HUES48 (cell line): ENCODE results near the gene HNRNPM.
A peak's percentile ranks its signal among the peaks of the same experiment; 100 is the strongest.
"Not testable (repeated sequence)": the region's sequence is repeated elsewhere in the genome, so short reads cannot be mapped to it uniquely, and the experiment has no call there.

ENCODE experiments used
- H3K27ac ChIP-seq: one replicate; pipeline ENCODE4 v1.7.0; 2013; ENCODE audit warnings: low read depth, low read length, inconsistent platforms
- H3K27me3 ChIP-seq: 2 replicates; pipeline ENCODE4 v1.6.1; 2013; ENCODE audit warnings: mild to moderate bottlenecking, low read length; ENCODE audit not compliant: control insufficient read depth, insufficient read depth
- H3K36me3 ChIP-seq: 2 replicates; pipeline ENCODE4 v1.6.1; 2013; ENCODE audit warnings: low read length; ENCODE audit not compliant: control insufficient read depth, insufficient read depth
- H3K4me1 ChIP-seq: 2 replicates; pipeline ENCODE4 v1.6.1; 2013; ENCODE audit warnings: mild to moderate bottlenecking, low read length; ENCODE audit not compliant: control insufficient read depth, insufficient read depth
- H3K4me3 ChIP-seq: 2 replicates; pipeline ENCODE4 v1.5.1; 2013; ENCODE audit warnings: mild to moderate bottlenecking, low read depth, low read length
- H3K9ac ChIP-seq: 2 replicates; pipeline ENCODE4 v1.6.1; 2013; ENCODE audit warnings: mild to moderate bottlenecking, low read depth, low read length, moderate library complexity
- H3K9me3 ChIP-seq: 2 replicates; pipeline ENCODE4 v1.6.1; 2013; ENCODE audit warnings: low read length; ENCODE audit not compliant: control insufficient read depth, insufficient read depth

The HNRNPM gene

DNA sequence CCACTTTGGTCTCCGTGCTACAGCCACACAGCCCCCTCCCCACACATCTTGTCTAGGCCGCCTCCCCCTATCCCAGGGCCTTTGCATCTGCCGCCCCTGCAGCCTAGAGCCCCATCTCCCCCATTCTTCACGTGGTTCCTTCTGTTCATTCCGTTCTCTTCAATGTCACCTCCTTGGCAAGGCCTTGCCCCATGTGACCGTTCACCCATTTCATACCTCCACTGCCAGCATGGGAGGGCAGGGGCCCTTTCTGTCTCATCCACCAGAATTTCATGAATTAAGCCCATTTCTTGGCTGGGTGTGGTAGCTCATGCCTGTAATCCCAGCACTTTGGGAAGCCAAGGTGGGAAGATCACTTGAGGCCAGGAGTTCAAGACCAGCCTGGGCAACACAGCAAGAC lies 15.7 kb upstream of the HNRNPM start:
- Histone ChIP-seq H3K27ac (no peak overlapping the region), H3K9ac (no peak overlapping the region), H3K4me3 (no peak overlapping the region), H3K27me3 (no peaks in the 10 kb centered on the region), H3K9me3 (no peaks in the 10 kb centered on the region), H3K4me1 (no peaks in the 10 kb centered on the region), H3K36me3 (no peaks in the 10 kb centered on the region; the same call in 1 of the 2 replicates)

- no peaks in the 10 kb centered on the region for H3K9me3 ChIP-seq
- no peak overlapping the region for H3K4me3 ChIP-seq
- no peak overlapping the region for H3K9ac ChIP-seq
- H3K27me3 ChIP-seq: no peaks in the 10 kb centered on the region
- H3K27ac ChIP-seq: no peak overlapping the region
- H3K4me1 ChIP-seq: no peaks in the 10 kb centered on the region
- H3K36me3 ChIP-seq: no peaks in the 10 kb centered on the region
Measured at GRCh38 chr19:8429826-8430225, 14.9 kb upstream of the HNRNPM start.

GRCh38 chr19:8430650-8431049 lies 14.1 kb upstream of the HNRNPM start:
- H3K36me3 ChIP-seq: no peaks in the 10 kb centered on the region
- no peak overlapping the region for H3K4me3 ChIP-seq
- no peak overlapping the region for H3K27ac ChIP-seq
- H3K27me3 ChIP-seq: no peaks in the 10 kb centered on the region
- H3K9me3 ChIP-seq: no peaks in the 10 kb centered on the region
- no peak overlapping the region for H3K9ac ChIP-seq
- no peaks in the 10 kb centered on the region for H3K4me1 ChIP-seq

DNA sequence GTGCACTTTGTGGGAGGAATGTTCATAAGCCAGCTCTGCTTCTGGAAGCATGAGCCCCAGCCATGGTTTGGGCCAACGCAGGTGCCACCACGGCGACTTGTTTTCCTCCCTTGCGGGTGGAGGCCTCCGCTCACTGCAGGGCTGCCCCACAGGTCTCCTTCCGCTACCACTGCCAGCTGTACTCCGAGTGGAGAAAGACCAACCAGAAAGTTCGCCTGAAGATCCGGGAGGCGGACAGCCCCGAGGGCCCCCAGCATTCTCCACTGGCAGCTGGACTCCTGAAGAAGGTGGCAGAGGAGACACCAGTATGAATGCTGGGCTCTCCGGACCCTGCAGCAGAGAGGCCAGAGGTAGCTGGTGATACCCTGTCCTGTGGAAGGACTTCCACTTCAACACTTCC lies 6.5 kb upstream of the HNRNPM start:
- no peak overlapping the region for H3K9ac ChIP-seq
- peaks cover 6% of the 10 kb centered on the region; the same call in 1 of the 2 replicates for H3K4me1 ChIP-seq
- H3K27ac ChIP-seq: no peak overlapping the region
- no peaks in the 10 kb centered on the region for H3K9me3 ChIP-seq
- no peaks in the 10 kb centered on the region for H3K27me3 ChIP-seq
- no peaks in the 10 kb centered on the region; the same call in 1 of the 2 replicates for H3K36me3 ChIP-seq
- no peak overlapping the region for H3K4me3 ChIP-seq

- peaks cover 12% of the 10 kb centered on the region for H3K4me1 ChIP-seq
- H3K4me3 ChIP-seq: no peak overlapping the region
- no peaks in the 10 kb centered on the region for H3K9me3 ChIP-seq
- H3K36me3 ChIP-seq: peaks cover 6% of the 10 kb centered on the region
- no peak overlapping the region; the same call in 1 of the 2 replicates for H3K9ac ChIP-seq
- H3K27me3 ChIP-seq: no peaks in the 10 kb centered on the region
- peak overlapping the region; percentile 64 for H3K27ac ChIP-seq
Measured at GRCh38 chr19:8441725-8442544, 2.8 kb upstream of the HNRNPM start.

- Histone ChIP-seq H3K27ac (peak overlapping the region; percentile 93), H3K4me3 (peak overlapping the region; percentile 92), H3K36me3 (peaks cover 16% of the 10 kb centered on the region), H3K9ac (peak overlapping the region; percentile 88), H3K4me1 (peaks cover 30% of the 10 kb centered on the region)
- H3K27me3 ChIP-seq, H3K9me3 ChIP-seq: not testable (repeated sequence)
Measured at GRCh38 chr19:8444140-8444676, 567 bp upstream of the HNRNPM start.

DNA sequence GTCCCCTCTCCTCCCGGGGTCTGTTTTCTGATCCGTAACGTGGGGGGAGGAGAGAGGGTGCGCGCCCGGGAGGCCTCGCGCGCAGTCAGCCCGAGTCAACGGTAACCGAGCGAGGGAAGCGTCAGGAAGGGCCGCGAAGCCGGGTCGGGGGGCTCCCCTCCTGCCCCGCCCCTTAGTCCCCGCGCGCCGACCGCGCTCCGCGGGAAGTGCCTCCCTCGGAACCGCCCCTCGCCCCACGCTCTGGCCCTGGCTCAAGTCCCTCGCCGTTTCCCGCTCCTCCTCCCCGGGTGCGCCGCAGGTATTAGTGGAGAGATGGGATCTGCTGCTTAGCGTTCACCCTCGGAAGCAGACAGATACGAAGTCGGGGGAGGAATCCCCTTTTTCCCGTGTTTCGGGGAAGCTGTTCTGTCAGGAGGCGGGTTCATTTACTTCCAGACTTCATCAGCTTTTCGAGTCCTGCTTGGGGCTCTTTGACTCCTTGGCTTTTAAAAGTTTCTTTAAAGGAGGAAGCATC lies 770 bp downstream of the HNRNPM start:
- Histone ChIP-seq H3K36me3 (peaks cover 16% of the 10 kb centered on the region), H3K9me3 (no peaks in the 10 kb centered on the region), H3K4me3 (peak overlapping the region; percentile 92), H3K9ac (peak overlapping the region; percentile 100), H3K4me1 (peaks cover 40% of the 10 kb centered on the region), H3K27ac (peak overlapping the region; percentile 93), H3K27me3 (no peaks in the 10 kb centered on the region)

DNA sequence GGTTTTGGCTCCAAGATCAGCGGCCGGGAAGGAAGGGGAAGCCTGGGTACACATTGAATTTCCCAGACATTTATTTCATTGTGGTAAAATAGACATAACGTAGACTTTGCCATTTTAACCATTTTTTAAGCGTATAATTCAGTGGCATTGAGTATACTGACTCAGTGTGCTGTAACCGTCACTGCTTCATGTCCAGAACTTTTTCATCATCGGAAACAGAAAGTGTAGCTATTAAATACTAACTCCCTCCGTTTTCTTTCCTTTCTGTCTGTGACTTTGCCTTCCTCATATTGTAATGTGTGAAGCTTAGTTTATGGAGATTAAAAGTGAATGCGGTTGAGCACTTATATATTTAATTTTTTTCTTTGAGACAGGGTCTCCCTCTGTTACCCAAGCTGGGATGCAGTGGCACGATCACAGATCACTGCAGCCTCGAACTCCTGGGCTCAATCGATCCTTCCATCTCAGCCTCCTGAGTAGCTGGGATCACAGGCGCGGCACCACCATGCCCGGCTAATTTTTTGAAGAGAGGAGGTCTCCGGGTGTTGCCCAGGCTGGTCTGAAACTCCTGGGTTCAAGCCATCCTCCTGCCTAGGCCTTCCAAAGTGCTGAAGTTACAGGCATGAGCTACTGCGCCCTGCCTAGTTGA lies 1.4 kb downstream of the HNRNPM start:
- Histone ChIP-seq H3K4me1 (peaks cover 40% of the 10 kb centered on the region), H3K9ac (peak overlapping the region; percentile 100), H3K27ac (peak overlapping the region; percentile 93), H3K36me3 (peaks cover 16% of the 10 kb centered on the region), H3K27me3 (no peaks in the 10 kb centered on the region), H3K9me3 (no peaks in the 10 kb centered on the region), H3K4me3 (peak overlapping the region; percentile 92)

GRCh38 chr19:8449830-8450229 lies 5.1 kb downstream of the HNRNPM start:
- Histone ChIP-seq H3K36me3 (peaks cover 43% of the 10 kb centered on the region), H3K27ac (peak overlapping the region; percentile 44), H3K4me3 (peak overlapping the region; percentile 9; the same call in 1 of the 2 replicates), H3K9me3 (no peaks in the 10 kb centered on the region), H3K4me1 (peaks cover 52% of the 10 kb centered on the region), H3K27me3 (no peaks in the 10 kb centered on the region), H3K9ac (no peak overlapping the region)

DNA sequence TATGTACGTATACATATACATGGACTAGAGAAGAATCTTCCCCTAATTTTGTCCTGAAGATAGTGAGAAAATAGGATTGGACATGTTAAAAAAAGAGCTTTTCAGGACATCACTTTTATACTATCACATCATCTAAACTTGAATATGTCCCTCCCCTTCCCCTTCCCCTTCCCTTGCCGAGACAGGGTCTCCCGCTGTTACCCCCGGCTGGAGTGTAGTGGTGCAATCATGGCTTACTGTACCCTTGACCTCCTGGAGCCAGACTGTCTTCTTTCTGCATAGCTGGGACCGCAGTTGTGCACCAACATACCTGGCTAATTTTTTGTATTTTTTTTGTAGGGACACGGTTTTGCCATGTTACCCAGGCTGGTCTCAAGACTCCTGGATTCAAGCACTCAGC lies 6.6 kb downstream of the HNRNPM start:
- Histone ChIP-seq H3K9ac (no peak overlapping the region), H3K27me3 (no peaks in the 10 kb centered on the region), H3K27ac (peak overlapping the region; percentile 44), H3K4me1 (peaks cover 60% of the 10 kb centered on the region), H3K9me3 (no peaks in the 10 kb centered on the region), H3K36me3 (peaks cover 58% of the 10 kb centered on the region), H3K4me3 (no peak overlapping the region)

DNA sequence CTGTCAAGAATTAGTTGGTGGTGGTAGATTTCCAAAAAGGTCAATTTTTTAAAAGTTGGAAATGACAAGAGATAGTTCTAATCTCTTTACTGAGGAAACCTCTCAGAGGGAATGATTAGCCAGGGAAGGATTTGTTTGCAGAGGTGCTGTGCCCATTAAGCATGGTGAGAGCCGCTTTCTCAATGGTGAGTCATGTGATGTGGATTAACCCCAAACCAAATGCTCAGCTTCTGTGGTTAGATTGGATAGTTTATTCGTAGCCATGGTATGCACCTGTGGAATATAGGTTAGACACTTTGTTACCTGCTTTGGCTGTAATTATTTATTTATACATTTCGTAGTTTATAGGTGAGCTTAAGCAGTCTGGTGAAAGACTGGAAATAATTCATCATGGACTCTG lies 7.1 kb downstream of the HNRNPM start:
- H3K36me3 ChIP-seq: peaks cover 58% of the 10 kb centered on the region
- peaks cover 60% of the 10 kb centered on the region for H3K4me1 ChIP-seq
- no peak overlapping the region for H3K4me3 ChIP-seq
- H3K9me3 ChIP-seq: no peaks in the 10 kb centered on the region
- H3K27ac ChIP-seq: peak overlapping the region; percentile 44
- H3K9ac ChIP-seq: no peak overlapping the region
- H3K27me3 ChIP-seq: no peaks in the 10 kb centered on the region
